SK-N-SH (cell line): ENCODE measurements around the gene SPRED3. TPM values are rescaled to one million over a fixed set of nuclear protein-coding genes. Genes with fewer than 3 reads are reported as not detected.

Experiments used
- CTCF ChIA-PET: fragments of 300-600, 350-600 bp; formaldehyde crosslinking; extraction: SDS; loops from one replicate; lab custom pipeline; 2021; lab: Yijun Ruan, JAX
- POLR2A ChIA-PET: fragments of 350-600 bp; sonication (Branson Sonifier 250); formaldehyde crosslinking; extraction: SDS; loops from one replicate; lab custom pipeline; 2020; ENCODE audit warnings: antibody characterized with exemption, inconsistent platforms; lab: Yijun Ruan, JAX
- DNase-seq: peaks from one replicate; pipeline ENCODE4 v3.0.0; 2012
- H2AFZ ChIP-seq: fragments of 200-600 bp; sonication (generic); 2 replicates; pipeline ENCODE4 v1.8.1; 2016; ENCODE audit warnings: antibody characterized with exemption, mild to moderate bottlenecking, low read depth
- H3F3A ChIP-seq: fragments of 200-600 bp; sonication (generic); replicated peaks from 2 replicates; pipeline ENCODE3; 2016; ENCODE audit warnings: antibody characterized with exemption, mild to moderate bottlenecking; ENCODE audit not compliant: insufficient read depth
- H3K27ac ChIP-seq, 2 experiments: fragments of 200-500 bp in 1 of 2; fragments of 200-600 bp in 1 of 2; sonication (Bioruptor generic) in 1 of 2; sonication (generic), shearing (Covaris generic) in 1 of 2; 2 replicates each; pipeline versions ENCODE4 v1.5.1 to v1.6.1; 2014 to 2016; ENCODE audit warnings: low read depth in 2 of 2, inconsistent platforms in 1 of 2, low read length in 1 of 2, mild to moderate bottlenecking in 1 of 2, mixed read lengths in 1 of 2
- H3K27me3 ChIP-seq: fragments of 200-600 bp; sonication (generic), shearing (Covaris generic); 2 replicates; pipeline ENCODE4 v1.6.1; 2016; ENCODE audit warnings: mixed run types; ENCODE audit not compliant: insufficient read depth
- H3K36me3 ChIP-seq, 2 experiments: fragments of 200-500 bp in 1 of 2; fragments of 200-600 bp in 1 of 2; sonication (Bioruptor generic) in 1 of 2; sonication (generic) in 1 of 2; replicated peaks in 1 of 2; 2 replicates each; pipeline versions ENCODE3 to v1.5.1; 2014 to 2016; ENCODE audit warnings: low read length in 1 of 2, mild to moderate bottlenecking in 1 of 2; ENCODE audit not compliant: insufficient read depth in 2 of 2, control insufficient read depth in 1 of 2
- H3K4me1 ChIP-seq, 2 experiments: fragments of 200-500 bp in 1 of 2; fragments of 200-600 bp in 1 of 2; sonication (Bioruptor generic) in 1 of 2; sonication (generic), shearing (Covaris generic) in 1 of 2; 2 replicates each; pipeline versions ENCODE4 v1.5.1 to v1.6.1; 2014 to 2016; ENCODE audit warnings: low read depth in 1 of 2, low read length in 1 of 2, mixed run types in 1 of 2; ENCODE audit not compliant: insufficient read depth in 2 of 2, control insufficient read depth in 1 of 2
- H3K4me2 ChIP-seq: fragments of 200-600 bp; sonication (generic), shearing (Covaris generic); 2 replicates; pipeline ENCODE4 v1.6.1; 2017; ENCODE audit warnings: mixed run types
- H3K4me3 ChIP-seq, 2 experiments: fragments of 200-500 bp in 1 of 2; fragments of 200-600 bp in 1 of 2; sonication (Bioruptor generic) in 1 of 2; sonication (generic), shearing (Covaris generic) in 1 of 2; 2 replicates each; pipeline versions ENCODE4 v1.5.1 to v1.8.1; 2014 to 2016; ENCODE audit warnings: low read depth in 2 of 2, inconsistent platforms in 1 of 2, low read length in 1 of 2, mild to moderate bottlenecking in 1 of 2, mixed read lengths in 1 of 2, moderate library complexity in 1 of 2
- H3K79me2 ChIP-seq: fragments of 200-600 bp; sonication (generic); 2 replicates; pipeline ENCODE4 v1.8.1; 2017; ENCODE audit warnings: mild to moderate bottlenecking; ENCODE audit not compliant: insufficient read depth
- H3K9ac ChIP-seq: fragments of 200-600 bp; sonication (generic); 2 replicates; pipeline ENCODE4 v1.6.1; 2017; ENCODE audit warnings: mixed run types
- H3K9me2 ChIP-seq: fragments of 200-600 bp; sonication (generic); 2 replicates; pipeline ENCODE4 v1.6.1; 2017; ENCODE audit warnings: mixed run types
- H3K9me3 ChIP-seq: fragments of 200-600 bp; sonication (generic); 2 replicates; pipeline ENCODE4 v1.6.1; 2017; ENCODE audit warnings: mixed run types, mild to moderate bottlenecking, moderate library complexity
- H4K20me1 ChIP-seq: fragments of 200-600 bp; sonication (generic); 2 replicates; pipeline ENCODE4 v1.6.1; 2017; ENCODE audit warnings: mild to moderate bottlenecking, mixed run types; ENCODE audit not compliant: insufficient read depth
- CHD2 ChIP-seq: fragments of 150-350 bp; IDR thresholded peaks from 2 replicates; pipeline ENCODE4 v1.6.1; 2018; ENCODE audit warnings: low read length; ENCODE audit not compliant: partially characterized antibody
- ELF1 ChIP-seq: IDR thresholded peaks from 2 replicates; pipeline ENCODE4 v1.4.0; 2012
- EZH2phosphoT487 ChIP-seq: fragments of 200-600 bp; sonication (generic); IDR thresholded peaks from 2 replicates; pipeline ENCODE4 v1.6.1; 2017; ENCODE audit warnings: low read depth, mixed run types, mild to moderate bottlenecking, antibody characterized with exemption, moderate library complexity, borderline replicate concordance
- FOSL2 ChIP-seq: IDR thresholded peaks from 2 replicates; pipeline ENCODE4 v1.4.0; 2012; ENCODE audit warnings: low read depth, mild to moderate bottlenecking, moderate library complexity, borderline replicate concordance
- FOXM1 ChIP-seq: IDR thresholded peaks from 2 replicates; pipeline ENCODE4 v1.4.0; 2012; ENCODE audit warnings: low read depth, mild to moderate bottlenecking
- GABPA ChIP-seq: IDR thresholded peaks from 2 replicates; pipeline ENCODE4 v1.4.0; 2012; ENCODE audit warnings: low read depth, mild to moderate bottlenecking
- MXI1 ChIP-seq: IDR thresholded peaks from 2 replicates; pipeline ENCODE4 v1.6.1; 2012; ENCODE audit warnings: mild to moderate bottlenecking, low read depth, low read length, improper control_type of control experiment
- NFIC ChIP-seq: IDR thresholded peaks from 2 replicates; pipeline ENCODE4 v1.4.0; 2012; ENCODE audit warnings: borderline replicate concordance
- NRF1 ChIP-seq: IDR thresholded peaks from 2 replicates; pipeline ENCODE4 v1.6.1; 2012; ENCODE audit warnings: low read depth, mild to moderate bottlenecking, low read length
- POLR2AphosphoS5 ChIP-seq: IDR thresholded peaks from 2 replicates; pipeline ENCODE4 v1.6.1; 2012; ENCODE audit warnings: low read depth, low read length
- RAD21 ChIP-seq: IDR thresholded peaks from 2 replicates; pipeline ENCODE4 v1.6.1; 2012; ENCODE audit warnings: mild to moderate bottlenecking, low read length
- RCOR1 ChIP-seq: fragments of 150-350 bp; IDR thresholded peaks from 2 replicates; pipeline ENCODE4 v1.6.1; 2017; ENCODE audit warnings: antibody characterized with exemption, low read length
- SIN3A ChIP-seq: IDR thresholded peaks from 2 replicates; pipeline ENCODE4 v1.6.1; 2012; ENCODE audit warnings: low read depth, mild to moderate bottlenecking, low read length, moderate library complexity, borderline replicate concordance
- SMC3 ChIP-seq: IDR thresholded peaks from 2 replicates; pipeline ENCODE4 v1.6.1; 2012; ENCODE audit warnings: low read depth, low read length, improper control_type of control experiment
- TAF1 ChIP-seq: IDR thresholded peaks from 2 replicates; pipeline ENCODE4 v1.6.1; 2012; ENCODE audit warnings: low read depth, mild to moderate bottlenecking, low read length, moderate library complexity, borderline replicate concordance
- TCF12 ChIP-seq: IDR thresholded peaks from 2 replicates; pipeline ENCODE4 v1.4.0; 2012
- USF1 ChIP-seq: IDR thresholded peaks from 2 replicates; pipeline ENCODE4 v1.4.0; 2012; ENCODE audit warnings: low read depth, borderline replicate concordance
- YY1 ChIP-seq: IDR thresholded peaks from 2 replicates; pipeline ENCODE4 v1.4.0; 2012; ENCODE audit warnings: low read depth, mild to moderate bottlenecking
- WGBS: methylation state at CpG from one replicate; pipeline ENCODE4 v1.1.6; 2017; ENCODE audit warnings: low lambda C conversion rate; 5-methylcytosine and 5-hydroxymethylcytosine counted together
- polyA plus RNA-seq, 3 experiments: library from polyadenylated mRNA; depleted of rRNA; stranded (reverse); fragments of >200 nt; gene quantifications; 2 replicates each; pipeline ENCODE4 v1.2.3, GENCODE V29; 2012
- TF ChIP-seq, protein P1 (sequence below): fragments of 150-350 bp; IDR thresholded peaks from 2 replicates; pipeline ENCODE4 v1.6.1; 2016; ENCODE audit warnings: mild to moderate bottlenecking, low read depth, low read length
- TF ChIP-seq, protein P2 (sequence below): IDR thresholded peaks from 2 replicates; pipeline ENCODE4 v1.6.1; 2012; ENCODE audit warnings: mild to moderate bottlenecking, low read depth, low read length, moderate library complexity

The SPRED3 gene
- polyA plus RNA-seq, 1 of the 3 experiments (the other 2 are of a cell fraction) = 11.1 TPM

DNA sequence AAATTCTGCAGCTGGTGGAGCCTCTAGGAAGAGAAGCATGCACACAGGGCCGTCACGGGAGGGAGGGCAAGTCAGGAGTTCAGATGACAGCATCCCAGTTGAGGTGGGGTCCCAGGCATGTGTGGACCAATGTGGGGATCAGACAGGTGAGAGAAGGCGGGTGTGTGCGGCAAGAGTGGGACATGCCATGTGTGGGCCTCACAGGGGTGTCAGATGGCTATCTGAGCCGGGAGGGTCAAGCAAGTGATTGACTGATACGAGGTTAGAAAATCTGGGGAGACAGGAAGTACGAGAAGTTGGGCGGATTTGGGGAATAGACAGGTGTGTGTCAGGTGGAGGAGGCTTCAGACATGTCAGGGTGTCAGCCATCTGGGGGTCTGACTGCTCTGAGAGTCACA is 28.6 kb downstream of the SPRED3 start:
- no peak for TF ChIP-seq RCOR1
- TF ChIP-seq MXI1 = no peak
- no peak for TF ChIP-seq SIN3A
- TF ChIP-seq, protein P1, sequence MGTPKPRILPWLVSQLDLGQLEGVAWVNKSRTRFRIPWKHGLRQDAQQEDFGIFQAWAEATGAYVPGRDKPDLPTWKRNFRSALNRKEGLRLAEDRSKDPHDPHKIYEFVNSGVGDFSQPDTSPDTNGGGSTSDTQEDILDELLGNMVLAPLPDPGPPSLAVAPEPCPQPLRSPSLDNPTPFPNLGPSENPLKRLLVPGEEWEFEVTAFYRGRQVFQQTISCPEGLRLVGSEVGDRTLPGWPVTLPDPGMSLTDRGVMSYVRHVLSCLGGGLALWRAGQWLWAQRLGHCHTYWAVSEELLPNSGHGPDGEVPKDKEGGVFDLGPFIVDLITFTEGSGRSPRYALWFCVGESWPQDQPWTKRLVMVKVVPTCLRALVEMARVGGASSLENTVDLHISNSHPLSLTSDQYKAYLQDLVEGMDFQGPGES = no peak
- TF ChIP-seq TAF1 = no peak
- TF ChIP-seq EZH2phosphoT487 = no peak
- TF ChIP-seq NFIC = no peak
- no peak for TF ChIP-seq YY1
- TF ChIP-seq USF1 = no peak
- TF ChIP-seq NRF1 = no peak
- no peak for TF ChIP-seq POLR2AphosphoS5
- no peak for TF ChIP-seq CHD2
- no peak for TF ChIP-seq ELF1
- TF ChIP-seq RAD21 = no peak
- TF ChIP-seq FOSL2 = no peak
- TF ChIP-seq, protein P2, sequence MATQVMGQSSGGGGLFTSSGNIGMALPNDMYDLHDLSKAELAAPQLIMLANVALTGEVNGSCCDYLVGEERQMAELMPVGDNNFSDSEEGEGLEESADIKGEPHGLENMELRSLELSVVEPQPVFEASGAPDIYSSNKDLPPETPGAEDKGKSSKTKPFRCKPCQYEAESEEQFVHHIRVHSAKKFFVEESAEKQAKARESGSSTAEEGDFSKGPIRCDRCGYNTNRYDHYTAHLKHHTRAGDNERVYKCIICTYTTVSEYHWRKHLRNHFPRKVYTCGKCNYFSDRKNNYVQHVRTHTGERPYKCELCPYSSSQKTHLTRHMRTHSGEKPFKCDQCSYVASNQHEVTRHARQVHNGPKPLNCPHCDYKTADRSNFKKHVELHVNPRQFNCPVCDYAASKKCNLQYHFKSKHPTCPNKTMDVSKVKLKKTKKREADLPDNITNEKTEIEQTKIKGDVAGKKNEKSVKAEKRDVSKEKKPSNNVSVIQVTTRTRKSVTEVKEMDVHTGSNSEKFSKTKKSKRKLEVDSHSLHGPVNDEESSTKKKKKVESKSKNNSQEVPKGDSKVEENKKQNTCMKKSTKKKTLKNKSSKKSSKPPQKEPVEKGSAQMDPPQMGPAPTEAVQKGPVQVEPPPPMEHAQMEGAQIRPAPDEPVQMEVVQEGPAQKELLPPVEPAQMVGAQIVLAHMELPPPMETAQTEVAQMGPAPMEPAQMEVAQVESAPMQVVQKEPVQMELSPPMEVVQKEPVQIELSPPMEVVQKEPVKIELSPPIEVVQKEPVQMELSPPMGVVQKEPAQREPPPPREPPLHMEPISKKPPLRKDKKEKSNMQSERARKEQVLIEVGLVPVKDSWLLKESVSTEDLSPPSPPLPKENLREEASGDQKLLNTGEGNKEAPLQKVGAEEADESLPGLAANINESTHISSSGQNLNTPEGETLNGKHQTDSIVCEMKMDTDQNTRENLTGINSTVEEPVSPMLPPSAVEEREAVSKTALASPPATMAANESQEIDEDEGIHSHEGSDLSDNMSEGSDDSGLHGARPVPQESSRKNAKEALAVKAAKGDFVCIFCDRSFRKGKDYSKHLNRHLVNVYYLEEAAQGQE = no peak
- no peak for TF ChIP-seq FOXM1
- no peak for TF ChIP-seq SMC3
- TF ChIP-seq TCF12 = no peak
- TF ChIP-seq GABPA = no peak

More for the DNA sequence above, 28.6 kb downstream of the SPRED3 start:
- no peak overlapping the region for H3K27ac ChIP-seq
- H3K9ac ChIP-seq = no peak overlapping the region
- H4K20me1 ChIP-seq = no peaks in the 10 kb centered on the region
- WGBS = 80% methylated on average over 8 of the region's 8 CpGs
- no peak overlapping the region for H2AFZ ChIP-seq
- no peaks in the 10 kb centered on the region for H3K9me3 ChIP-seq
- no peaks in the 10 kb centered on the region for H3K36me3 ChIP-seq
- no peaks in the 10 kb centered on the region for H3K4me1 ChIP-seq
- no peaks in the 10 kb centered on the region for H3K9me2 ChIP-seq
- no peak overlapping the region for H3K4me3 ChIP-seq
- DNase-seq = no peak
- H3F3A ChIP-seq = no peaks in the 10 kb centered on the region
- ChIA-PET CTCF (interaction anchor here (1.1 kb wide), 1 partner anchor 14 kb away, joined by 3 read pairs; the partner anchor contains the start of gene FAM98C), POLR2A (no interaction called here)
- no peaks in the 10 kb centered on the region for H3K27me3 ChIP-seq
- no peak overlapping the region for H3K4me2 ChIP-seq
- no peaks in the 10 kb centered on the region for H3K79me2 ChIP-seq
